Bladder microvascular endothelial cell (primary cell): ENCODE measurements around the gene FAM149B1. TPM values are rescaled to one million over a fixed set of nuclear protein-coding genes. Genes with fewer than 3 reads are reported as not detected.

Source experiments
- total RNA-seq: library from RNA; depleted of rRNA; stranded (reverse); fragments of >200 nt; gene quantifications from 2 replicates; pipeline ENCODE4 v1.2.3, GENCODE V29; 2014

The FAM149B1 gene
- 22.5 and 42.9 TPM in 2 replicates for total RNA-seq

DNA sequence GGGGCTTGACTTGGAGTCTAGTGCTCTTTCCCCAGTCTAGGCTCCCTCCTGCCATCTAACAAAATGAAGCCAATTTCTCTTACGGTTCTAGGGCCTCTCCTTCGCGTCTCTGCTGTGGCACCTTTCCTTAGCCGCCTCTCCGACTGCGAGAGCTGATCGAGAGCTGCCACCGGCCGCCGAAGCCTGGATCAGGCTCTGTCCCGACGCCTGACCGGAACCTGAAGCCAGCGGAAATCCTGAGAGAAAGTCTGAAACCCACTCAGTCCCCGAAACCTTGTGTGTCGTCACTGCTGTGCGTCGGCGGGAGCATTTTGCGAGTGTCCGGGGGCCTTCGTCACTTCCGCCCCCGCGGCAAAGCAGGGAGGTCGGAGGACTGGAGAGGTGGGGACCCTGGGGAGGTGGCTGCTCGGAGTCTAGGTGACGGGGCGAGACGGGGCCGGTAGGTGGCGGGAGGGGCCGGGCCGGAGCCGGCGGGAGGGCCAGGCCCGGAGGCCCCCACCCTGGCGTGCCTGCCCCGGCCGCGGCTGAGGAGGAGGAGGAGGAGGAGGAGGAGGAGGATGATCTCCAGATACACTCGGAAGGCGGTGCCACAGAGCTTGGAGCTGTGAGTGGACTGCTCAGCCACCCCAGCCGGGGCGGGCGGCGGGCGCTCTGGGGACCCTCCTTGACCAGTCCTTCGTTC is at the start of gene FAM149B1, which contains the start of gene ECD:
TSS of gene FAM149B1 (plus strand) at position 337 of the 682 bp plus-strand sequence. CDS start at position 558, 221 bp downstream.
TSS of gene ECD (minus strand) at position 226 of the 682 bp plus-strand sequence. CDS start 4,071 bp downstream, outside the sequence.

DNA sequence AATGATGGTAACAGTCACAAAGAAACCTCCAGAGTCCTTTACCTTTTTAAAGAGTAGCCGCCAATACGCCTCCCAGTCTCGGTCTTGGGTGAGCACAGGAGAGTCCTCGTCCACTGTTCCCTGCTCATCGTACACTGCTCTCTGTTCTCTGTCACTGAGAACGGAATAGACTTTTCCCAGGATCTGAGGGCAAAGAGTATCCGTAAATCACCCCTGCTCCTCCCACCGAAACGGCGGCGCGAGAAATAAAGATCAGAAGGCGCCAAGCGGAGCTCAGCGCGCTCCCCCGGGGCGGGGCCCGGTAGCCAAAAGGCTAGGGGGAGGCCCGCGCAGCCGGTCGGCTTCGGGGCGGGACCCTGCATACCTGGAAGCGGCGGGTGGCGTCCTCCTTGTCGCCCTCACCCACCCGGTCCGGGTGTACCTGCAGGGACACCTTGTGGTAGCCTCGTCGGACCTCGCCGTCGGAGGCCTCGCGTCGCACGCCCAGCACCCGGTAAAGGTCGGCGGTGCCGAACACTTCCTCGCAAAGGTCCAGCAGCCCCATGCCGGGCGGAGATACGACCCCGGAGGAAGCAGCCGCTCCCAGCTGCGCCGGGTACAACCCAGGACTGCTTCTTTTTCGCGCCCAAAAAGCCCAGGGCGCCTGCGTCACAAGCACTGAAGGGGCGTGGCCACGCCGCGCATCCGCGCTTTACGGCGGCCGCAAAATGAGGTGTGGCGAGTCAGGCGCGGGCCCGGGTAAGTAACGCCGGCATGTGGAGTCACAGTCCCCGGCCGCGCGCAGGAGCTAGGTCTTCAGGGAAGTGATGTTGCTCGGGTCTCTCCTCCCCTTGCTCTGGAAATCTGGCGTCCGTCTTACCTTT is 79.0 kb downstream of the FAM149B1 start, which contains the start of gene DNAJC9:
TSS of gene DNAJC9 (minus strand) at position 610 of the 863 bp plus-strand sequence. CDS start at position 544, 66 bp downstream.

DNA sequence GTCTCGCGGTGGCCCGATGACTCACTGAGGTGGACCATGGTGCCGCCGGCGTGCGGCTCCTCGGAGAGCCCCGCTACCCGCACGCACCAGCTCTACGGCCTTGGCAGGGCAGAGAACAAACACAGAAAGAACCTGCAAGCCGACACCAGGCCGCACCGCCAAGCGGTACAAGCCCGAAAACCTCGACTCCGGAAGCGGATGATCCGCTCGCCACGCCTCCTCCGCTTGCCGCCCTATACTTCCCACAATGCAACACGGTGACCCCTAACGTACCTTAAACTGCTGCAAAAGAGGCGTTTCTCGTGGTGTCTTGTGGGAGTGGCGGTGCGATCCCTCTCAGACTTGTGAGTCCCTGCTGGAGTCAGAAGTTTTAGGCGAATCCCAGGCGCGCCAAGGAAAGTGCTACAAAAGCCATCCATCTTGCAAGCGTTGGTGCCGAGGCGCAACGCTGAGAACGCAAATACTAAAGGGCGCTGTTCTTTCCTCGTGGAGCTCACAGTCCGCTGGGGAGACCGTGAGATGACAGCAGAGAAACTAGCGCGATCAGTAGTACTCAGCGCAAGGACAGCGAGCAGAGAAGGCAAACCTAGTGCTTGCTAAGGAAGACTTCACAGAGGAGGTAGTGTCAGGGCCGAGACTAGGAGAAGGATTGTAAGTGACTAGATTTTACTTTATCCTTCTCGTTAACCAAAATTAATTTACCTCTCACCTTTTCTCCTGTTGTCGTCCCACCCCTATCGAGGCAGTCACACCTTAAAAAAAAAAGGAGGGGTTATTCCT is 84.7 kb downstream of the FAM149B1 start, which contains the start of gene MRPS16:
TSS of gene MRPS16 (minus strand) at position 200 of the 780 bp plus-strand sequence. CDS start at position 38, 162 bp downstream.

Other genes starting within 250 kb of the FAM149B1 start
- 0.13 and 0.16 TPM in 2 replicates for gene PLA2G12B, start 213.3 kb upstream of the FAM149B1 start, total RNA-seq
- 49.4 and 118 TPM in 2 replicates for gene P4HA1, start 71.3 kb upstream of the FAM149B1 start, total RNA-seq
- 1.4 and 1.9 TPM in 2 replicates for gene NUDT13, start 57.7 kb upstream of the FAM149B1 start, total RNA-seq
- gene ECD, start 111 bp upstream of the FAM149B1 start, total RNA-seq = 17.3 and 28.0 TPM in 2 replicates
- gene DNAJC9, start 79.1 kb downstream of the FAM149B1 start, total RNA-seq = 44.6 and 46.8 TPM in 2 replicates
- 47.4 and 48.0 TPM in 2 replicates for gene MRPS16, start 84.5 kb downstream of the FAM149B1 start, total RNA-seq
- 0.16 and 0.25 TPM in 2 replicates for gene CFAP70, start 190.7 kb downstream of the FAM149B1 start, total RNA-seq
- 56.3 and 77.1 TPM in 2 replicates for gene ANXA7, start 245.9 kb downstream of the FAM149B1 start, total RNA-seq